Ishikawa (cell line): Measurements from ENCODE around the gene CERS6.

Experiments used
- CEBPB ChIP-seq: IDR thresholded peaks from 2 replicates; pipeline ENCODE4 v1.6.1; 2012
- CREB1 ChIP-seq: IDR thresholded peaks from 2 replicates; pipeline ENCODE4 v1.6.1; 2012; ENCODE audit warnings: low read depth
- EGR1 ChIP-seq: IDR thresholded peaks from 2 replicates; pipeline ENCODE4 v1.6.1; 2012
- EP300 ChIP-seq: IDR thresholded peaks from 2 replicates; pipeline ENCODE4 v1.6.1; 2012; ENCODE audit warnings: borderline replicate concordance
- FOXM1 ChIP-seq: IDR thresholded peaks from 2 replicates; pipeline ENCODE4 v1.6.1; 2012; ENCODE audit warnings: low read depth, borderline replicate concordance
- MAX ChIP-seq: IDR thresholded peaks from 2 replicates; pipeline ENCODE4 v1.6.1; 2012
- NFIC ChIP-seq: IDR thresholded peaks from 2 replicates; pipeline ENCODE4 v1.6.1; 2012
- RAD21 ChIP-seq: IDR thresholded peaks from 2 replicates; pipeline ENCODE4 v1.6.1; 2012; ENCODE audit warnings: low read depth
- REST ChIP-seq: IDR thresholded peaks from 2 replicates; pipeline ENCODE4 v1.6.1; 2012; ENCODE audit warnings: low read depth, mild to moderate bottlenecking
- TAF1 ChIP-seq: IDR thresholded peaks from 2 replicates; pipeline ENCODE4 v1.6.1; 2012; ENCODE audit warnings: low read depth, mild to moderate bottlenecking
- TCF12 ChIP-seq: IDR thresholded peaks from 2 replicates; pipeline ENCODE4 v1.6.1; 2012; ENCODE audit warnings: low read depth
- TEAD4 ChIP-seq: IDR thresholded peaks from 2 replicates; pipeline ENCODE4 v1.6.1; 2012
- USF1 ChIP-seq: IDR thresholded peaks from 2 replicates; pipeline ENCODE4 v1.6.1; 2012
- YY1 ChIP-seq: IDR thresholded peaks from 2 replicates; pipeline ENCODE4 v1.6.1; 2012; ENCODE audit warnings: low read depth
- ZBTB7A ChIP-seq: IDR thresholded peaks from 2 replicates; pipeline ENCODE4 v1.6.1; 2012; ENCODE audit warnings: low read depth

The CERS6 gene

GRCh38 chr2:168805615-168806014 is 349.5 kb downstream of the CERS6 start:
- no peak for TF ChIP-seq REST
- no peak for TF ChIP-seq RAD21
- TF ChIP-seq TEAD4 = no peak
- TF ChIP-seq TCF12 = no peak
- no peak for TF ChIP-seq CEBPB
- TF ChIP-seq EGR1 = no peak
- TF ChIP-seq YY1 = no peak
- no peak for TF ChIP-seq CREB1

GRCh38 chr2:168809537-168809936 is 353.5 kb downstream of the CERS6 start:
- TF ChIP-seq NFIC = no peak
- TF ChIP-seq EGR1 = no peak
- TF ChIP-seq RAD21 = no peak

- TF ChIP-seq FOXM1 = no peak
- TF ChIP-seq ZBTB7A = no peak
- TF ChIP-seq YY1 = no peak
Observed at GRCh38 chr2:168810235-168810634, 354.2 kb downstream of the CERS6 start.

GRCh38 chr2:168811696-168812095 is 355.6 kb downstream of the CERS6 start:
- no peak for TF ChIP-seq ZBTB7A
- no peak for TF ChIP-seq FOXM1
- TF ChIP-seq TCF12 = no peak
- no peak for TF ChIP-seq CREB1
- no peak for TF ChIP-seq EGR1
- TF ChIP-seq RAD21 = no peak
- TF ChIP-seq NFIC = no peak
- no peak for TF ChIP-seq TEAD4
- no peak for TF ChIP-seq REST

- TF ChIP-seq FOXM1 (no peak), MAX (no peak), CEBPB (no peak), USF1 (no peak), TEAD4 (no peak), REST (no peak), YY1 (no peak), EP300 (no peak), ZBTB7A (no peak), TAF1 (no peak), CREB1 (no peak), EGR1 (no peak), TCF12 (no peak), NFIC (no peak)
Observed at GRCh38 chr2:168814046-168814445, 358.0 kb downstream of the CERS6 start.
